GM10266 (cell line): ENCODE measurements around the gene C3orf52.

Experiments used
- DNase-seq: peaks from one replicate; pipeline ENCODE4 v3.0.0; 2012; ENCODE audit errors: extremely low spot score
- CTCF ChIP-seq: IDR thresholded peaks from 2 replicates; pipeline ENCODE4 v1.5.1; 2012; ENCODE audit warnings: mild to moderate bottlenecking, low read depth; ENCODE audit not compliant: control insufficient read depth, insufficient read depth; ENCODE audit errors: missing control alignments

Gene C3orf52

GRCh38 chr3:112138219-112138969 is 52.2 kb downstream of the C3orf52 start:
- TF ChIP-seq CTCF = no peak
- DNase-seq = no peak

- TF ChIP-seq CTCF = no peak
- DNase-seq = no peak
Measured at GRCh38 chr3:112140584-112140983, 54.4 kb downstream of the C3orf52 start.

GRCh38 chr3:112141293-112141692 is 55.1 kb downstream of the C3orf52 start:
- no peak for TF ChIP-seq CTCF
- DNase-seq = no peak

GRCh38 chr3:112143251-112143650 is 57.1 kb downstream of the C3orf52 start:
- no peak for TF ChIP-seq CTCF
- DNase-seq = no peak

GRCh38 chr3:112143689-112144088 is 57.5 kb downstream of the C3orf52 start:
- no peak for TF ChIP-seq CTCF
- no peak for DNase-seq

- TF ChIP-seq CTCF = no peak
Measured at GRCh38 chr3:112149136-112149535, 62.9 kb downstream of the C3orf52 start.

GRCh38 chr3:112167758-112168157 is 81.6 kb downstream of the C3orf52 start:
- no peak for TF ChIP-seq CTCF
- DNase-seq = peak; percentile 57

More at GRCh38 chr3:112149136-112149535, 62.9 kb downstream of the C3orf52 start:
- DNase-seq = no peak
